BLaER1 (cell line): Measurements from ENCODE around the gene SAMD11.
"Not testable (repeated sequence)": the region's sequence is repeated elsewhere in the genome, so short reads cannot be mapped to it uniquely, and the experiment has no call there.

ENCODE experiments used
- H3K27ac ChIP-seq: shearing (Covaris generic); formaldehyde crosslinking; 2 replicates; pipeline ENCODE4 v1.8.1; 2022
- H3K27me3 ChIP-seq: shearing (Covaris generic); formaldehyde crosslinking; 2 replicates; pipeline ENCODE4 v1.8.1; 2022
- H3K36me3 ChIP-seq: shearing (Covaris generic); formaldehyde crosslinking; 2 replicates; pipeline ENCODE4 v1.8.1; 2022
- H3K4me1 ChIP-seq: shearing (Covaris generic); formaldehyde crosslinking; 2 replicates; pipeline ENCODE4 v1.8.1; 2022
- H3K4me2 ChIP-seq: shearing (Covaris generic); formaldehyde crosslinking; 2 replicates; pipeline ENCODE4 v1.8.1; 2022
- H3K4me3 ChIP-seq: shearing (Covaris generic); formaldehyde crosslinking; 2 replicates; pipeline ENCODE4 v1.8.1; 2022
- H3K9ac ChIP-seq: shearing (Covaris generic); formaldehyde crosslinking; 2 replicates; pipeline ENCODE4 v1.8.1; 2022
- H3K9me3 ChIP-seq: shearing (Covaris generic); formaldehyde crosslinking; 2 replicates; pipeline ENCODE4 v1.8.1; 2022
- H4K20me1 ChIP-seq: shearing (Covaris generic); formaldehyde crosslinking; 2 replicates; pipeline ENCODE4 v1.8.1; 2022
- Cebpa-rat ChIP-seq: shearing (Covaris generic); IDR thresholded peaks from 2 replicates; pipeline ENCODE4 v1.8.1; 2022

SAMD11 gene

GRCh38 chr1:943545-944340, 20.0 kb downstream of the SAMD11 start:
- peaks cover 67% of the 10 kb centered on the region for H3K4me1 ChIP-seq
- no peak overlapping the region for H3K27ac ChIP-seq
- H3K9ac ChIP-seq: no peak overlapping the region
- no peak overlapping the region for H3K4me3 ChIP-seq
- peaks cover 100% of the 10 kb centered on the region for H4K20me1 ChIP-seq
- peak overlapping the region; percentile 70 for H3K4me2 ChIP-seq
- H3K36me3 ChIP-seq: peaks cover 48% of the 10 kb centered on the region
- TF ChIP-seq Cebpa-rat: no peak
- H3K9me3 ChIP-seq: no peaks in the 10 kb centered on the region
- peaks cover 59% of the 10 kb centered on the region for H3K27me3 ChIP-seq

GRCh38 chr1:944341-945325, 20.9 kb downstream of the SAMD11 start:
- Histone ChIP-seq H3K4me1 (peaks cover 58% of the 10 kb centered on the region), H3K36me3 (peaks cover 57% of the 10 kb centered on the region), H3K9ac (no peak overlapping the region), H3K9me3 (no peaks in the 10 kb centered on the region), H3K27me3 (peaks cover 50% of the 10 kb centered on the region), H3K4me3 (no peak overlapping the region), H3K27ac (no peak overlapping the region), H4K20me1 (peaks cover 100% of the 10 kb centered on the region), H3K4me2 (peak overlapping the region; percentile 70)
- TF ChIP-seq Cebpa-rat: no peak

GRCh38 chr1:945688-946556, 22.2 kb downstream of the SAMD11 start:
- no peak for TF ChIP-seq Cebpa-rat
- H3K4me1 ChIP-seq: peaks cover 45% of the 10 kb centered on the region
- peaks cover 100% of the 10 kb centered on the region for H4K20me1 ChIP-seq
- H3K36me3 ChIP-seq: peaks cover 70% of the 10 kb centered on the region
- no peak overlapping the region for H3K4me3 ChIP-seq
- peaks cover 37% of the 10 kb centered on the region for H3K27me3 ChIP-seq
- peak overlapping the region; percentile 70 for H3K4me2 ChIP-seq
- no peaks in the 10 kb centered on the region for H3K9me3 ChIP-seq
- no peak overlapping the region for H3K27ac ChIP-seq
- H3K9ac ChIP-seq: no peak overlapping the region

- H4K20me1 ChIP-seq: peaks cover 100% of the 10 kb centered on the region
- H3K4me1 ChIP-seq: peaks cover 37% of the 10 kb centered on the region
- not testable (repeated sequence) for H3K27ac ChIP-seq, H3K4me3 ChIP-seq, H3K9me3 ChIP-seq, H3K9ac ChIP-seq, H3K4me2 ChIP-seq
- peaks cover 79% of the 10 kb centered on the region for H3K36me3 ChIP-seq
- peaks cover 28% of the 10 kb centered on the region for H3K27me3 ChIP-seq
These were observed 23.1 kb downstream of the SAMD11 start for GRCh38 chr1:946811-947210.

GRCh38 chr1:947958-948357, 24.2 kb downstream of the SAMD11 start:
- H3K27me3 ChIP-seq: peaks cover 17% of the 10 kb centered on the region
- peaks cover 91% of the 10 kb centered on the region for H3K36me3 ChIP-seq
- no peaks in the 10 kb centered on the region for H3K9me3 ChIP-seq
- no peak overlapping the region for H3K4me3 ChIP-seq
- H4K20me1 ChIP-seq: peaks cover 100% of the 10 kb centered on the region
- TF ChIP-seq Cebpa-rat: no peak
- H3K9ac ChIP-seq: no peak overlapping the region
- no peak overlapping the region for H3K4me2 ChIP-seq
- no peak overlapping the region for H3K27ac ChIP-seq
- H3K4me1 ChIP-seq: peaks cover 27% of the 10 kb centered on the region

GRCh38 chr1:950268-950667, 26.5 kb downstream of the SAMD11 start:
- Histone ChIP-seq H3K4me1 (peaks cover 10% of the 10 kb centered on the region), H3K9me3 (no peaks in the 10 kb centered on the region), H3K9ac (no peak overlapping the region), H3K36me3 (peaks cover 100% of the 10 kb centered on the region), H3K27ac (no peak overlapping the region), H4K20me1 (peaks cover 99% of the 10 kb centered on the region), H3K4me3 (no peak overlapping the region), H3K4me2 (no peak overlapping the region), H3K27me3 (no peaks in the 10 kb centered on the region)
- no peak for TF ChIP-seq Cebpa-rat

- H3K27ac ChIP-seq: no peak overlapping the region
- H3K27me3 ChIP-seq: no peaks in the 10 kb centered on the region
- H3K4me1 ChIP-seq: peaks cover 10% of the 10 kb centered on the region
- no peak overlapping the region for H3K4me2 ChIP-seq
- no peak overlapping the region for H3K9ac ChIP-seq
- no peaks in the 10 kb centered on the region for H3K9me3 ChIP-seq
- no peak for TF ChIP-seq Cebpa-rat
- peaks cover 100% of the 10 kb centered on the region for H3K36me3 ChIP-seq
- no peak overlapping the region for H3K4me3 ChIP-seq
- H4K20me1 ChIP-seq: peaks cover 99% of the 10 kb centered on the region
These were observed 27.2 kb downstream of the SAMD11 start for GRCh38 chr1:950881-951280.

GRCh38 chr1:951364-951763, 27.6 kb downstream of the SAMD11 start:
- no peak overlapping the region for H3K4me2 ChIP-seq
- no peaks in the 10 kb centered on the region for H3K9me3 ChIP-seq
- no peak overlapping the region for H3K27ac ChIP-seq
- peaks cover 99% of the 10 kb centered on the region for H4K20me1 ChIP-seq
- TF ChIP-seq Cebpa-rat: no peak
- no peak overlapping the region for H3K9ac ChIP-seq
- H3K36me3 ChIP-seq: peaks cover 100% of the 10 kb centered on the region
- H3K4me1 ChIP-seq: peaks cover 12% of the 10 kb centered on the region
- H3K27me3 ChIP-seq: no peaks in the 10 kb centered on the region
- no peak overlapping the region for H3K4me3 ChIP-seq

- H3K27ac ChIP-seq: no peak overlapping the region
- no peak overlapping the region for H3K4me2 ChIP-seq
- H3K9ac ChIP-seq: no peak overlapping the region
- peaks cover 99% of the 10 kb centered on the region for H4K20me1 ChIP-seq
- peaks cover 20% of the 10 kb centered on the region for H3K4me1 ChIP-seq
- H3K4me3 ChIP-seq: no peak overlapping the region
- peaks cover 100% of the 10 kb centered on the region for H3K36me3 ChIP-seq
- no peak for TF ChIP-seq Cebpa-rat
- H3K27me3 ChIP-seq: no peaks in the 10 kb centered on the region
- no peaks in the 10 kb centered on the region for H3K9me3 ChIP-seq
These were observed 28.5 kb downstream of the SAMD11 start for GRCh38 chr1:952201-952600.
